IMR-90 (cell line): ENCODE measurements around the gene CHD3.

Experiments
- BHLHE40 ChIP-seq: fragments of 150-350 bp; IDR thresholded peaks from 2 replicates; pipeline ENCODE4 v1.6.1; 2016; ENCODE audit warnings: mild to moderate bottlenecking, low read depth, low read length
- CTCF ChIP-seq: conservative IDR thresholded peaks from 2 replicates; pipeline ENCODE4 v1.5.1; 2012; ENCODE audit warnings: mild to moderate bottlenecking, low read depth, low read length, improper control_type of control experiment
- POLR2A ChIP-seq: IDR thresholded peaks from 2 replicates; pipeline ENCODE4 v1.6.1; 2012; ENCODE audit warnings: mild to moderate bottlenecking, low read depth, low read length

DNA sequence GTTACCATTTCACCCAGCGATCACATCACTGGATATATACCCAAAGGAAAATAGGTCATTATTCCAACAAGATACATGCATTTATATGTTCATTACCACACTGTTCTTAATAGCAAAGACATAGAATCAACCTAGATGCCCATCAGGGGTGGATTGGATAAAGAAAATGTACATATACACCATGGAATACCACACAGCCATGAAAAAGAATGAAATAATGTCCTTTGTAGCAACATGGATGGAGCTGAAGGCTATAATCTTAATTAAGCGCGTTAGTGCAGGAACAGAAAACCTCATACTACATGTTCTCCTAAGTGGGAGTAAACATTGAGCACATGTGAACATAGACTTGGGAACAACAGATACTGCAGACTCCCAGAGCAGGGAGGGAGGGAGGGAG lies 62.0 kb downstream of the CHD3 start:
- TF ChIP-seq CTCF (no peak), POLR2A (no peak), BHLHE40 (no peak)
